Gastroesophageal sphincter (tissue), 4 donors: Measurements from ENCODE around the gene RAB11FIP5. TPM values are rescaled to one million over a fixed set of nuclear protein-coding genes. Genes with fewer than 3 reads are reported as not detected.

ENCODE experiments used
- ATAC-seq: fragments of 150-250 bp; one replicate; pipeline ENCODE4 v1.9.1; 2016; ENCODE audit warnings: mild to moderate bottlenecking, moderate library complexity
- H3K27ac ChIP-seq, 4 donors: fragments of 200-600 bp; sonication (generic) in 3 of 4; 1 replicate in 3 of 4; 2 replicates in 1 of 4; pipeline ENCODE4 v1.5.1; 2016 to 2019
- H3K27me3 ChIP-seq: fragments of 200-600 bp; sonication (generic); one replicate; pipeline ENCODE4 v1.5.1; 2019
- H3K36me3 ChIP-seq, 2 donors: fragments of 200-600 bp; sonication (generic); one replicate each; pipeline ENCODE4 v1.5.1; 2019; ENCODE audit warnings: control low read depth in 1 of 2
- H3K4me1 ChIP-seq, 3 donors: fragments of 200-600 bp; sonication (generic); 1 replicate in 2 of 3; 2 replicates in 1 of 3; pipeline ENCODE4 v1.5.1; 2016 to 2019; ENCODE audit warnings: control low read depth in 2 of 3
- H3K4me3 ChIP-seq, 2 donors: fragments of 200-600 bp; sonication (generic); one replicate each; pipeline ENCODE4 v1.5.1; 2019; ENCODE audit warnings: mild to moderate bottlenecking in 1 of 2, moderate library complexity in 1 of 2
- H3K9me3 ChIP-seq, 3 donors: fragments of 200-600 bp; sonication (generic); one replicate each; pipeline ENCODE4 v1.5.1; 2017 to 2019; ENCODE audit warnings: control low read depth in 2 of 3
- EP300 ChIP-seq: sonication (generic); formaldehyde crosslinking; IDR thresholded peaks from one replicate; pipeline ENCODE4 v1.6.1; 2017; ENCODE audit warnings: antibody characterized with exemption, mild to moderate bottlenecking
- POLR2A ChIP-seq, 2 donors: fragments of 450-650 bp; IDR thresholded peaks; one replicate each; pipeline ENCODE4 v1.6.1; 2017; ENCODE audit warnings: antibody characterized with exemption in 2 of 2, mild to moderate bottlenecking in 2 of 2, moderate library complexity in 1 of 2
- POLR2AphosphoS5 ChIP-seq: sonication (generic); formaldehyde crosslinking; IDR thresholded peaks from one replicate; pipeline ENCODE4 v1.6.1; 2017; ENCODE audit warnings: antibody characterized with exemption
- WGBS, 2 donors: methylation state at CpG; one replicate each; pipeline ENCODE4 v1.1.5; 2018; ENCODE audit warnings: low coverage in 1 of 2; 5-methylcytosine and 5-hydroxymethylcytosine counted together
- total RNA-seq, 4 donors: library from RNA; depleted of rRNA; stranded (reverse); fragments of >200 nt; gene quantifications; one replicate each; pipeline ENCODE4 v1.1.0, GENCODE V29; 2016
- TF ChIP-seq, protein P1 (sequence below), 4 experiments: fragments of 200-600 bp in 2 of 4; fragments of 450-650 bp in 2 of 4; sonication (generic) in 1 of 4; IDR thresholded peaks; one replicate each; pipeline ENCODE4 v1.5.1; 2017 to 2019; ENCODE audit warnings: antibody characterized with exemption in 4 of 4, mild to moderate bottlenecking in 2 of 4, moderate library complexity in 2 of 4

Gene RAB11FIP5
- total RNA-seq, 4 donors from 2014 or later = 25.4 to 49.5 (median 29.4) TPM

DNA sequence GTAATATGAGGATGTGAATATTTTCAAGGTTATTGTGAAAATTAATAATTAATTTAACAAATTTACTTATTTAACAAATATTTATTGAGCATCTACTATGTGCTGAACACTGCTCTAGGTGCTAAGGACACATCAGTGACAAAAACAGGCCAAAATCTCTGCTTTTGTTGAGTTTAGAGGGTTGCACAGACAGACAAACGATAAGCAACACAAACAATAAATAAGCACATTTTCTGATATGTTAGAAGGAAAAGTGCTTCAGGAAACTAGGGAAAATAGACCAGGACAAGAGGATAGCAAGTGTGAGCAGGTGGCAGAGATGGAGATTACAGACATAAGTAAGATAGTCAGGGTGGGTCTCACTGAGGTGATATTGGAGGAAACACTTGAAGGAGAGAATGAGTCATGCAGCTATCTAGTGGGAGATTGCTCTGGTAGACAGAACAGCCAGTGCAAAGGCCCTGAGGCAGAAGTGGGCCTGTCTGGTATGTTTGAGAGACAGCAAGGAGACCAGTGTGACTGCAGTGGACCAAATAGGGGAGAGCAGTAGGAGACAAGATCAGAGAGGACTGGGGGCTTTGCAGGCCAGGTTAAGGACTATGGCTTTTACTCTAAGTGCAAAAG, 79.5 kb downstream of the RAB11FIP5 start:
- Histone ChIP-seq H3K4me3 (no peak overlapping the region), H3K9me3 (no peaks in the 10 kb centered on the region), H3K27me3 (no peaks in the 10 kb centered on the region), H3K36me3 (peaks cover 0 to 18% of the 10 kb centered on the region in 2 donors), H3K4me1 (no peaks in the 10 kb centered on the region), H3K27ac (no peak overlapping the region)
- TF ChIP-seq, protein P1, sequence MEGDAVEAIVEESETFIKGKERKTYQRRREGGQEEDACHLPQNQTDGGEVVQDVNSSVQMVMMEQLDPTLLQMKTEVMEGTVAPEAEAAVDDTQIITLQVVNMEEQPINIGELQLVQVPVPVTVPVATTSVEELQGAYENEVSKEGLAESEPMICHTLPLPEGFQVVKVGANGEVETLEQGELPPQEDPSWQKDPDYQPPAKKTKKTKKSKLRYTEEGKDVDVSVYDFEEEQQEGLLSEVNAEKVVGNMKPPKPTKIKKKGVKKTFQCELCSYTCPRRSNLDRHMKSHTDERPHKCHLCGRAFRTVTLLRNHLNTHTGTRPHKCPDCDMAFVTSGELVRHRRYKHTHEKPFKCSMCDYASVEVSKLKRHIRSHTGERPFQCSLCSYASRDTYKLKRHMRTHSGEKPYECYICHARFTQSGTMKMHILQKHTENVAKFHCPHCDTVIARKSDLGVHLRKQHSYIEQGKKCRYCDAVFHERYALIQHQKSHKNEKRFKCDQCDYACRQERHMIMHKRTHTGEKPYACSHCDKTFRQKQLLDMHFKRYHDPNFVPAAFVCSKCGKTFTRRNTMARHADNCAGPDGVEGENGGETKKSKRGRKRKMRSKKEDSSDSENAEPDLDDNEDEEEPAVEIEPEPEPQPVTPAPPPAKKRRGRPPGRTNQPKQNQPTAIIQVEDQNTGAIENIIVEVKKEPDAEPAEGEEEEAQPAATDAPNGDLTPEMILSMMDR (IDR thresholded peaks at IDR 0.05) = no peak
- TF ChIP-seq POLR2AphosphoS5 = no peak
- no peak for TF ChIP-seq POLR2A (IDR thresholded peaks at IDR 0.05)
- WGBS, 2 donors = 82 to 89% methylated on average over 1 of the region's 1 CpG
- no peak for ATAC-seq

DNA sequence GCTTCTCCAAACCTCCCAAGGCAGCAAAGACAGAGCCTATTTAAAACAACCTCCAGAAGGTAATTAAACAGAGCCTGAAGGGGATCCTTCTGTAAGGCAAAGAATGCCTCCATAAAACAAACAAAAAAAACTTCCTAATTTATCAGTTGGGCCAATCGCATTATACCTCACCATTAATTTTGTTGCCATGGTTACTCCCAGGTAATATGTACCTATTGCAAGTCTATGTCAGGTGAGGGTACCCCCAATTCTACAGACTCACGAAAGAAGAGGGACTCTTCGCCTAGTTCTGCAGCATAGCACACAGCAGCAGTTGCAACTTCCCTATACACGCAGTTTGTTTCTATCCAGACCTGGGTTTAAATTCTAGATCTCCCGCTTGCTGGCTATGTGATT, 80.0 kb downstream of the RAB11FIP5 start:
- no peak for ATAC-seq
- H3K4me3 ChIP-seq = no peak overlapping the region
- H3K9me3 ChIP-seq = no peaks in the 10 kb centered on the region
- H3K27ac ChIP-seq = no peak overlapping the region
- H3K36me3 ChIP-seq = peaks cover 0 to 23% of the 10 kb centered on the region in 2 donors
- TF ChIP-seq, protein P1 (IDR thresholded peaks at IDR 0.05) = no peak
- TF ChIP-seq POLR2AphosphoS5 (no peak), POLR2A (IDR thresholded peaks at IDR 0.05) (no peak), EP300 (no peak)
- WGBS, 2 donors = 88 to 89% methylated on average over 5 of the region's 5 CpGs
- no peaks in the 10 kb centered on the region for H3K27me3 ChIP-seq
- H3K4me1 ChIP-seq = no peaks in the 10 kb centered on the region

DNA sequence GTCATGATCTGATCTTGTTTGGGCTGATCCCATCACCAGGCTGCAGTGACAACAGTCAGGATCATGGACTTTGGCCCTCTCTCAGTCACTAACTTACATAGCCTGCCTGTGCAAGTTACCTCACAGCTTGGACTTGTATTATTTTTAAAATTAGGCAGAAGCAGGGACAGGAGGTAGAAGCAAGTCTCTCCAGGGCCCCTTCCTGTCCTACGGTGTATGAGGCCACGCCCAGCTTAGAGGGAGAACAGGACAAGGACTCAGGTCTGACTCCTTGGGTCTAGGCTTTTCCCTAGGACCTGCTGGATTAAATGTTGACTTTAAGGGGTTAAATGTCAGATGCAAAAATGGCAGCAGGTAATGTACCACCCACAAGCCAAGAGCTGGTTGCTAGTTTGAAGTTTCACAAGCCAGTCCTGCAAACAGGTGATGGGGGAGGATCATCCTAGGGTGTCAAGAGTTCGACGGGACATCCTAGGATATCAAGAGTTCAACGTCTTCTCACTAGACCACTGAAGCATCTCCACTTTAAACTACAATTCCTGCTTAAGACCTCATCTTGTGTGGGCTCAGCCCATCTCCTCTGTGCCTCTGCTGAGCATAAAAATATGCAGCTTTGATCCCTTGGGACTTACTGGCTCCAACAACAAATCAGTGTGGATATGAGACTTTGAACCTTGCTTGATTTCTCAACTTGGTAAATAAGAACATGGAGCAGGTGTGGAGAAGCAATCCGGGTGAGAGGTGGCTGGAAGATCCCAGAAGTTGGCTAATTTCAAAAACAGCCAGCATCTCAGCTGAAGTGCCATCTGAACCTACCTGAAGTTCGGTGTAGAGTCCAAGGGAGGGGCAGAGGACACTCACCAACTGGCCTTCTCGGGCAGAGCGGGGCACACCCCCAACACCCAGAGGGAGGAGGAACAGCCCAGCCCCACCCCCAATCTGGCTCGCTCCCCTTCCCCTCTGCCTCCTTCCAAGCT, 80.7 kb downstream of the RAB11FIP5 start:
- ATAC-seq = no peak
- WGBS, 2 donors = 81 to 85% methylated on average over 7 to 9 of the region's 10 CpGs
- Histone ChIP-seq H3K36me3 (peaks cover 0 to 27% of the 10 kb centered on the region in 2 donors), H3K27me3 (no peaks in the 10 kb centered on the region), H3K4me1 (no peaks in the 10 kb centered on the region), H3K9me3 (no peaks in the 10 kb centered on the region), H3K4me3 (no peak overlapping the region), H3K27ac (no peak overlapping the region)
- TF ChIP-seq, protein P1 (IDR thresholded peaks at IDR 0.05) = no peak
- TF ChIP-seq POLR2AphosphoS5 = no peak
- TF ChIP-seq POLR2A (IDR thresholded peaks at IDR 0.05) = no peak
- no peak for TF ChIP-seq EP300

DNA sequence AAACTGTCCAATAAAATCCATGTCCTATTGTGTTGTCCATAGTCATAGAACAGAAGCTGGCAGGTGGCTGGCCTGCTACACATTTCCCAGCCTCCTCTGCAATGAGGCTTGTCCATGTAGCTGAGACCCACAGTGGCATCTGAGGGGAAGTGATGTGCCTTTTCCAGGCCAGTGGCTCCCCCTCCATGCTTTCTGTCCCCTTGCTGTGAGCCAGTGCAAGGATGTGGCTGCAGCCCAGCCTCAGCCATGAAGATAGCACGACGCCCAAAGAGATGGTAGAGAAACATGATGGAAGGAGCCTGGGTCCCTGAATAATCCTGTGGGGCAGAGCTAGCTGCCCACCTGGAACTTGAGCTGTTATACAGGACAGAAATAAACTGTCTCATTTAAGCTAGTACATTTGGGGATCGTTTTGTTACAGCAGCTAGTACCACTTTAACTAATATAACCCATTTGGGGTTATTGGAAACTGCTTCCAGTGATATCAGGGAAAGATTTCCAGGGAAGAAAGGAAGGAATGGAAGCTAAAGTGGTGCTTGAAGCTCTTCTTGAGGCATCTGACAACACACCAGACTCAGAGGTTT, 81.6 kb downstream of the RAB11FIP5 start:
- 83% methylated on average over 2 of the region's 3 CpGs; no CpG with 5 or more reads in 1 of the 2 donors for WGBS, 2 donors
- TF ChIP-seq EP300 (no peak), POLR2A (IDR thresholded peaks at IDR 0.05) (no peak), POLR2AphosphoS5 (no peak)
- TF ChIP-seq, protein P1 (IDR thresholded peaks at IDR 0.05) = no peak
- no peak for ATAC-seq
- no peaks in the 10 kb centered on the region for H3K27me3 ChIP-seq
- peaks cover 0 to 27% of the 10 kb centered on the region in 2 donors for H3K36me3 ChIP-seq
- H3K4me1 ChIP-seq = no peaks in the 10 kb centered on the region
- H3K9me3 ChIP-seq = no peaks in the 10 kb centered on the region
- H3K4me3 ChIP-seq = no peak overlapping the region
- H3K27ac ChIP-seq = no peak overlapping the region
